ENCODE measurements around the gene SEMA4A.
A peak's percentile ranks its signal among the peaks of the same experiment; 100 is the strongest.
"Not testable (repeated sequence)": the region's sequence is repeated elsewhere in the genome, so short reads cannot be mapped to it uniquely, and the experiment has no call there.

Gene SEMA4A

DNA sequence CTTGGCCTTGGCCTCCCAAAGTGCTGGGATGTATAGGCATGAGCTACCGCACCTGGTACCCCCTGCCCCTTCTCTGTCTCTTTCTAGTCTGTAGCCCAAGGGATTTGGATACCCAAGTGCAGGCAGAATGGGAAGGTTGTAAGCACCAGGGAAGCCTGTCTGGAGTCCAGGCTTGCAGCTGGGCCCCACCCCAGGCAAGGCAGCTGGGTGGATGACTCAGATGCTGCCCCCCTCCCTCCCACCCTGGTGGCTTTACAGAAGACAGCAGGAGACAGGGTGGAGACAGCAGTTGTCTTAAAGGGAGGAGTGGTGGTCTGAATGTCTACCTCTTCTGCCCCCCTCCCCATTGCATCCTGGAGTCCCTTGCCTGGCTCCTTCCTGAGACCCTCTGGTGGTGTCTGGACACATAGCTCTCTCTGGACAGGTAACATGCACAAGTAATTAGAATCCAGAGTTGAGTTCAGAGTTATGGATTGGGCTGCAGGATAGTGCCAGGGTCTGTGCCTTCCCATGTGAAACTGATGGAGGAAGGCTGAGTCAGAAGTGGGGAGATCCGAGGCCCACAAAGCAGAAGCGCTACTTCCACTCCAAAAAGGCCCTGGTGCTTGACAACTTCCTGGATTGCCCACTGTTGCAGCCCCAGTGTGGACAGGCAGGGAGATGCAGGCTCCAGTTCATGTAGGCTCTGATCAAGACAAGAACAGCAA is 33.7 kb upstream of the SEMA4A start:
- no peak for DNase-seq (ENCODE audit: low read depth in 2 of 2)

DNA sequence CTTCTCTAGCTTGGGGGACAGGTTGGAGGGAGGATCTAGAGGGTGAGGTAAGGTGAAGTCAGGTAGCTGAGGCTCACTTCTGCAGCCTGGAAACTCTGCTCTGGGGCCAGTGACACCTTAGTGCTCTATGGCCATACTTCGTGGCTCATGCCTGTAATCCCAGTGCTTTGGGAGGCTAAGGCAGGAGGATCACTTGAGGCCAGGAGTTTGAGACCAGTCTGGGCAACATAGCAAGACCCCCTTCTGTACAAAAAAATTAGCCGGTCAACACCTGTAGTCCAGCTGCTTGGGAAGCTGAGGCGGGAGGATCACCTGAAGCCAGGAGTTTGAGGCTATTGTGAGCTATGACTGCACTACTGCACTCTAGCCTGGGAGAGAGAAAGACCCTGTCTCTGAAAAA is 33.1 kb upstream of the SEMA4A start:
- no peak for DNase-seq (ENCODE audit: low read depth in 2 of 2)

DNA sequence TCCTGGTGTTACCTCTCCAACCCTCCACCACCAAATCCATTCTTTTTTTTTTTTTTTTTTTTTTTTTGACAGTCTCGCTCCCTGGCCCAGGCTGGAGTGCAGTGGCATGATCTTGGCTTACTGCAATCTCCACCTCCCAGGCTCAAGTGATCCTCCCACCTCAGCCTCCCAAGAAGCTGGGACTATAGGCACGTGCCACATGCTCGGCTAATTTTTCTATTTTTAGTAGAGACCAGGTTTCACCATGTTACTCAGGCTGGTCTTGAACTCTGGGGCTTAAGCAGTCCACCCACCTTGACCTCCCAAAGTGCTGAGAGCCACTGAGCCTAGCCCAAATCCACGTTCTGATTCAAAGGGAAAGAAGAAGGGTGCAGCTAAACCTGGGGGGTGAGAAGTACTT is 32.4 kb upstream of the SEMA4A start:
- not testable (repeated sequence) for DNase-seq (ENCODE audit: low read depth in 2 of 2)

DNA sequence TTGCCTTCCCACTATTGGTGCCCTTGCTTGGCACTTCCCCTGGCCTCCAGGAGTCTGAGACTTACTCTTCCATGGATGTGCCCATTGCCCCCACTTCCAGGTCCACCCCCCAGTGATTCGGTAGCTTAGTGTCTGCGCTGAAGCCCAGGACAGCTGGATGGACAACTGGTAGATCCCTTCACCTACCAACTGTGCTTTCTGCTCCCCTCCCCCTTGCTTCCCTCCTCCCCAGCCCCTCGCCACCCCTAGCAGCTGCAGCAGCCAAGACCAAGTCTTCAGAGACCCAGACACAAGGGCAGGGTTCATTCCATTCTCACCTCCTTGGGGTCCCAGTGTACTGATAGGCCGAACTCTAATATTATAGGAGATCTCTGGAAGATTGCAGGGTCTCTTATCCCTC is 31.9 kb upstream of the SEMA4A start:
- DNase-seq (ENCODE audit: low read depth in 2 of 2) = no peak

DNA sequence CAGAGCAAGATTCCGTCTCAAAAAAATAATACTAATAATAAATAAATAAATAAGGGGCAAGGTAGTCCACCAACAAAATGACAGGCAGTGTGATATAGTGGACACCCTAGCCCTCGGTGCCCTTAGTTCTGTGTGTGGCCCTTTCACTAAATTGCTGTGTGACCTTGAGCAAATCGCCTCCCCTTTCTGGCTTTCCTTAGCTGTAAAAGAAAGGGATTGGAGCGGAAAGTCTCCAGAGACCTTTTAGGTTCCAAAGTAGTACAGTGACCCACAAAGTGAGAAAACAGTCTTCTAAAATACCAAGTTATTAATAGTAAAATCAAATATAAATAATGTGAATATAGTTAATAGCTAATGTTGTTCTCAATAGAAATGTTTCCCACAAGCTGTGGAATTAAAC is 31.3 kb upstream of the SEMA4A start:
- no peak for DNase-seq (ENCODE audit: low read depth in 2 of 2)

DNA sequence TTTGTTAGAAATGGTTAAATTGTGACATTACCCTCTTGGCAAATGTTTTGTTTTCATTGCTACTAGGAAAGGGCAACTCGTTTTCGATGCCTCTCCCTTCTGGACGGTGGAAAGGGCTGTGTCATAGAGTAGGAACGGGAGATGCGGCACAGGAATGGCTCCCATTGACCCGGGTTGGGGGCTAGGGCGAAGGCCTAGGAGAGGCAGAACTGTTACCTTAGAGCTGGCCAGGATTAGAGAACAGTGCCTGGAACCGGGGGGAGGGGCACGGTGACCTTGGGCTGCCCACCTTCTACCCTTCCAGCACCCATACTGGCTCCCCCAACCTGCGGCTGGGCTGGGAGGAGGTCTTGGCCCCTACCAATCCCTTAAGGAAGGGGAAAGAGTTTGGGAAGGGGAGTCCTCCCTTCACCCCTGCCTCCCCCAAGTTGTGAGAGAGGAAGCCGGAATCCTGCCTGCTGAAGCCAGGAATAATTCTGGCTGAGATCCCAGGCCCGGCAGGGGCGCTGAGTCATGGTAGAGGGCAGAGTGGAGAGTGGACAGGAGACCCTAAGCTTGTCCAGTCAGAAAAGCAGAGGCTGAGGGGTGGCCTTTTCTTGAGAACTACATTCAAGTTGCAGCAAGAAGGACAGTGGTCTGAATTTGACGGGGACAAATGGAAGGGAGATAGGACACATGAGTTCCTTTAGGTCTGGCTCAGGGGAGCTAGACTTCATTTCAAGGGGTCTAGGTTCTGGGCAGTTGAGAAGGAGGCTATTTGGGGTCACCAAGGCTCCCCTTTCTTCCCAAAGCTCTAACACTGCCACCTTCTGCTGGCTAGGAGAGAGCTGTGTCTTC is 30.6 kb upstream of the SEMA4A start:
- DNase-seq (ENCODE audit: low read depth in 2 of 2) = no peak

DNA sequence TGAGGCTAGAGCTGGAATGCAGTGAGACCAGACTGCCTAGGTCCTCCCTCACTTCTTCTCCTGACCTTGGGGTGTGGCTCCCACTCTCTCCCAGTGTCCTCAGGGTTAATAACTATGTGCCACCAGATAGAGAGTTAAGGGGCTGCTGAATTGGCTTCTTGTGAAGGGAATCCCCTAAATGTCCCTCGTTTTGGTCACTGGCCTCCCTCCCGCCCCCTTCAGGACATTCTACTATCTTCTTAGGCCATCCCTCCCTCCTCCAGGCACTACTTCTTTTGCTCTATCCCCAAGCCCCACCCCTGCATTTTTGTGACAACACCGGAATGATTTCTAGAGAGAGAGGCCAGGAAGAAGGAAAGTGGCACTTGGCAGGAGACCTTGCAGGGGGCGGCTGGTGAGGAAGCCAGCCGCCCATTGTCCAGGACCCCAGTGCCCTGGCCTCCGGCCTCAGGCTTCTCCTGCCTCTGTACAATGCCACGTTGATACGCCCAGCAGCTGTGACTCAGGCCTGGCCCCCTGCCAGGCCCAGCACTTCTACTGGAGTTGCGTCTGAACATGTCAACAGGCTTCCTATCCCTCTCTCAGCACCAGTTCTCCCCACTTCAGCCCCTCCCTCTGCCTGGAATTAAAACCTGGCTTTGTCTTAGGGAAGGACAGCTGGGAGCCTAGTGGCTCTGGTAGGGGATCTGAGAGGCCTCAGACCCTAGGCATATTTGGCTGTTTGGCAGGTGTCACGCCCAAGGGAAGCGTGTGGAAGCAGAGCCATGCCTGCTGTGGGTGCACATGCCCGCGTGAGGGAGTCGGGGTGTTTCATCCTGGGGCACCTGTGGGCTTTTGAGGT is 29.8 kb upstream of the SEMA4A start:
- peak in 1 of 2 donors; percentile 52 for DNase-seq (ENCODE audit: low read depth in 2 of 2)

DNA sequence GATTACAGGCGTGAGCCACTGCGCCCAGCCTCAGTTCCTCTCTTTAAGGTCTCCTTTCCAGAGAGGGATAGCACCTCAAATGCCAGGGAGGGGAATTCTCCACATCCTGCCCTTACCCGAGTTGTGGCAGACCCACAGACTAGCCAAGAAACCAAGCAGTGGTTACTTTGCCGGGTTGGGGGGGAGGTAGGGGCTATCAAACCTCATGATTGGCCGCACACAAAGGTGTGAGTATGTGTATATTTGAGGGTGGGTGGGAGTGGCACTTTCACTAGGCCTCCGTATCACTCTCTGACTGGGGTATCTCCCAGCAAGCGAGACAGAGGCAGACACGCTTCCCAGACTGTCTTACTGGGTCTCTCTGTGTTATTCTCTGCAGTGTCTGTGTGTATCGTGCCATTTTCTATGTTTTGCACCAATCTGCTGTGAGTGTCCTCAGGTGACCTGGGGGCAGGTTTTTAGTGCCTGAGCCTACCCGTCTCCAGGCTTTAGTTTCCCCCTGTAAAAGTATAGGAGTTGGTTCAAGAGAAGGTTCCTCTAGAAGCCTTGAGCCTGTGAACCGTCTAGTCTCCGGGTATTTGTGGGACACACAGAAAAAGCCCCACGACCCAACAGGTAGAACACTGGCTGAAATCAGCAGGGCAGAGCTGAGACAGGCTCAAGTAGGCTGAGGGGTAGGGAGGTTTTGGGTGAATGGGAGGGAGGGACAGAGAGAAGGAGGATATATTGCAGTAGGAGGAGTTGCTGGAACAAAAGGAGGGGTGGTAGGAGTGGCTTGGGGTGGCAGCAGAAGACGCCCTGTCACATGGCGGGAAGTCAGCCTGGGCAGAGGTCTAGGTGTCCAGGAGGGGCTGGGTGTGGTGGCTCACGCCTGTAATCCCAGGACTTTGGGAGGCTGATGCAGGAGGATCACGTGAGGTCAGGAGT is 28.6 kb upstream of the SEMA4A start:
- DNase-seq (ENCODE audit: low read depth in 2 of 2) = no peak

DNA sequence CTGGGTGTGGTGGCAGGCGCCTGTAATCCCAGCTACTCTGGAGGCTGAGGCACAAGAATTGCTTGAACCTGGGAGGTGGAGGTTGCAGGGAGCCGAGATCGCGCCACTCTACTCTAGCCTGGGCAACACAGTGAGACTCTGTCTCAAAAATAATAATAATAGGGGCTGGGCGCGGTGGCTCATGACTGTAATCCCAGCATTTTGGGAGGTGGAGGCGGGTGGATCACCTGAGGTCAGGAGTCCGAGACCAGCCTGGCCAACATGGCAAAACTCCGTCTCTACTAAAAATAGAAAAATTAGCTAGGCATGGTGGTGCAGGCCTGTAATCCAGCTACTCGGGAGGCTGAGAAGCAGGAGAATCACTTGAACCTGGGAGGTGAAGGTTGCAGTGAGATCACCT is 27.8 kb upstream of the SEMA4A start:
- not testable (repeated sequence) for DNase-seq (ENCODE audit: low read depth in 2 of 2)

DNA sequence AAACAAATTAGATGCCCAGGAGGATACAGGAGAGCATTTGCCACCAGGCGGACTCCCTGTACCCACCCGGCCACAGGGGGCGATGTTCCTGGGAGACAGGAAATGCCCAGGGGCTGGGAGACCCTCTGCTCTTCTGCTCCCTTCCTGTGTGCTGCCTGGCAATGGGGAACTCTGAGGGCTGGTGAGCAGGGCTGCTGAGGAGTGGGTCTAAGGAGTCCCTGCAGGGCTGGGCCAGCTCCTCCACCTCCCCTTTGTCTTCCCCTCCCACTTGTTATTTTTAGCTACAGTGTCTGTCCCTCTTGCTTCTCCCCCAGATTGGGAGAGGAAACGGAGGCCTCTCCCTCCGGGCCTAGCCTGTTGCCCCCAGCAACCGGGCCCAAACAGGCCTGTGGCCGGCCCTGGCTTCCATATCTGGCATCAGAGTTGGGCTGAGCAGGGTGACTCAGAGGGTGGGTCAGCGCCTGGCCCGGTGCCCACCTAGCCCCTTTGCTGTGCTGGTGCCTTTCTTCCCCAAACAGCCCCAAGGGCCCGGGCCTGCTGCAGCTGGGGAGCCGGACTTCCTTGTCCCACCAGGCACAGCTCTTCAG is 27.2 kb upstream of the SEMA4A start:
- DNase-seq (ENCODE audit: low read depth in 2 of 2) = peak; percentile 64 to 67

DNA sequence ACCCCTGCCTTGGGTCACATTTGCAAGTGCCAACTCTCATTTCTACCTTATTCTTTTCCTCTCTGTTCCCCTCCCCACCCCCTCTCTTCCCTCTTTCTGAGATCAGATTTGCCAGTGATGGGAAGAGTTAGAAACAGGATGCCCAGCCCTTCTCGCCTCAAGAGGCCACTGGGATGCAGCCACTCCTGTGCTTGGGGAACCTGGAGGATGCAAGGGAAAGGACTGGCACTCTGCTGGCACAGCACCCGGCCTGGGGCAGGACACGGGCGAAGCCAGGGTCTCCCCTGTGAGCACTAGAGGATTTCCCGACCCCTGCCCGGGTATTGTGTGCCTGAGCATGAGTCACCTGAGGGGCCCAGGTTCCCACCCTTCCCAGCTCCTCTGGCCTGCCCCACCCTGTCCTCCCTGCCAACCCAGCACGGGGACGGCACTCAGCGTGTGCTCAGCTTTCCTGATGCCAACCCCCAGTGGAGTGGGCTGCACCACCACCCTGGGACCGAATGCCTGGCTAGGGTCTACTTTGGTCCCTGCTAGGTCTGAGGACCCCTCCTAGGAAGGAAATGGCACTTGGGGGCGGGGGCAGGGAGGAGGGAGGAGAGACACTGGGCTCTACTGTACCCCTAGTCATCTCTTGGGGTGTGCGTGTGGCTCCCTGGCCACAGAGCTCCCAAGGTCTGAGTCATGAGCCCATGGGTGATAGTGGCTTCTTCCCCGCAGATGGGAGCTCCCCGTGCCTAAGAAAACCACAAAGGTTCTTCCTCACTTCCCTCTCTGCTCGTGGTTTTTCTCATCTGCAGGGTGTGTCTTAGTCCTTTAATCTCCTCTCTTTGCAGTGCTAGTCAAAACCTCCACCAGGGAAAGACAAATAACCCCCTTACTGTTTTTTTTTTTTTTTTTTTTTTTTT is 26.5 kb upstream of the SEMA4A start:
- DNase-seq (ENCODE audit: low read depth in 2 of 2) = peak; percentile 75 to 78

DNA sequence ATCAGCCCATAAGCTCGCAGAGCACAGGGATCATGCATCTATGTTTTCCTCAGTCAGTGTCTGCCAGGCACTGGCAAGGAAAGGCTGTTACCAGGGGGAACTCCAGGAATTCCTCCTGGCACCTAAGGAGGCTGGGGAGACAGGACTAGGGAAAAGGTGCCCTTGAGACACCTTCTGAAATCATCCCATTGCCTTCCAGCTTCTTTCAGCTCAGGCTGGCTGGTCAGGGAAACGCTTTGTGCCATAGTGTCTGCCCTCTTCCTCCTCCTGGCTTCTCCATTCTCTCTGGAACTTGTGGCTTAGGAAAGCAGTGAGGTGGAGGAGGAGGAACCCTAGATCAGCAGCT is 25.1 kb upstream of the SEMA4A start:
- no peak for DNase-seq (ENCODE audit: low read depth in 2 of 2)

DNA sequence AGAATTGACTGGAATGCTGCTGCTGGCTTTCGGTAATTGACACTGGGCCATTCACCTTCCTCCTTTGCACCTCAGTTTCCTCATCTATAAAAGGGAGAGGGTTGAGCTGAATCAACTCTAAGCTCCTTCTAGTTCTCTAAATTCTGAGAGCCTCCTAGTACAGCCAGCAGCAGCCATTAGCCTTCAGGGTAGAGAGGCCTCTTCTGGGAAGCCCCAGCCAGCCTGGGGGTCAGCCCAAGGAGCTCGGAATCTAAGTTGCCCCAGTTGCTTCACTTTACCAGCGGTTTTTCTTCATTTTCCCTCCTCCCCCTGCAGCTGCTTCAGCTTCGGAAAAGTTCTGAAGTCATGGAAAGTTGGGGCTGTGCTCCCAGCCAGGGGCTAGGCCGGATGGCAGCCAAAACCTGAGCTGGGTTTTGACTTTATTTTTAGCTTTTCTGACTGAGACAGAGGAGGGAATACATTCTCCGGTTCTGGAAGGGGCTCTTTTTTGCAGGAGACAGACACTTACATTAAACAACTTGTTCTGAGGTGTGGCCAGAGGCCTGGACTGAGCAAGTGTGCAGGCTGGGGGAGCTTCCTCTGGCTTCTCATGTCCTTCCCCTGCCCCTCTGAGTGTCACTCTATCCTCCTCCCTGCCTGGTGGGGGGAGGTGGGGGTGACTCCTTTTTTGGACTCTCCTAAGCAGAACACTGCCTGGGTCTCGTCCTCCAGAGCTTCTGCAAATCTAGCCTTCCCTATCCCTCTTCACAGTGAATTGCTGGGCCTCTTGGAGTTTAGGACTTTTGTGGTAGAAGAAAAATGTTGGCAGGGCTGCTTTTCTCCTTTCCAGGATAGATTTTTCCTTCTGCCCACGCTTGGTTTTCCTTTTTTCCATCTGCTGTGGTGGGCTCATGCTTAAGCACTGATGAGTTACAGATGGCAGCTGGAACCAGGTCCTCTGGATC is 24.5 kb upstream of the SEMA4A start:
- no peak for DNase-seq (ENCODE audit: low read depth in 2 of 2)

DNA sequence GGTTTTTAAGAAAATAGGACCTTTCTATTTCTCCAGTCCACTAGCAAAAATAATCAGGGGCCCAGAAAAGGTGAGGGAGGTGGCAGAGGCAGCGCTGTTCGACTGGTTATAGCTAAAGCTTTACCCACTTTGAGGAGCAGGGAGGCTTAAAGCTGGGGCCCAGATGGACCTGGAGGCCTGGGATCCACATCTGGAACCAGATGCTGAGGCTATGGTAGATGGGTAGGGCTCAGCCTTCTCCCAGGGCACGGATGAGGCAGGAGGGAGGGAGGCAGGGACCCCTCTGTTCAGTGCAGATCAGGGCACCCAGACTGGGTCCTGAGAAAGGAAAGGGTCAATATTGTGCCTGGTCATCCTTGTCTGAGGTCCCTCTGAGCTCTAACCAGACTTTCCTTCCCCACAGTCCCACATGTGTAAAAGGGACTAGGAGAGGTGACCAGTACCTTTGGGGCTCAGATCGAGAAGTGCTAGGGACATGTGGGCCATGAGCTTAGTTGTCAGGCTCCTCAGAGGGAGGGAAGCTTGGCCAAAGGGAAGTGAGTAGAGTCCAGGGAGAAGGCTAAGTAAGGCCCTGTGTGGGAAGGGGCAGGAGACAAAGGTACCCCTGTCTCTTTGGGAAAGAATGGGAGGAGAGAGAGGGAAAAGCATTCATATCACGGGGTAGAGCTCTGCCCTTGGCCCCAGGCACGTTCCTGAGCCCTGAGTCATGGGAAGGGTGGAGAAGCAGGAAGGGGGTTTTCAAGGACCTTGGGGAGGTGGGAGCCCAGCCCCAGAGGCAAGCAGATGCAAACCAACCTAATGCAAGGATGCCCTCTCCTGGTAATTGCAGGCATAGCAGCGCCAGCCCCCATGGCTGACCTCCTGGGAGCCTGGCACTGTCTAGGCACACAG is 23.5 kb upstream of the SEMA4A start:
- peak in 1 of 2 donors; percentile 78 for DNase-seq (ENCODE audit: low read depth in 2 of 2)

DNA sequence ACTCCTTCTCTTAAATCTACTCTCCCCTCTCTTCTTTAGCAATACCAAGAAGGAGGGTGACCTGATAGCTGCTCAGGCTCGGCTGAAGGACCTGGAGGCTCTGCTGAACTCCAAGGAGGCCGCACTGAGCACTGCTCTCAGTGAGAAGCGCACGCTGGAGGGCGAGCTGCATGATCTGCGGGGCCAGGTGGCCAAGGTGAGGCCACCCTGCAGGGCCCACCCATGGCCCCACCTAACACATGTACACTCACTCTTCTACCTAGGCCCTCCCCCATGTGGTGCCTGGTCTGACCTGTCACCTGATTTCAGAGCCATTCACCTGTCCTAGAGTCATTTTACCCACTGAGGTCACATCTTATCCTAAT is 22.8 kb upstream of the SEMA4A start:
- DNase-seq (ENCODE audit: low read depth in 2 of 2) = no peak

DNA sequence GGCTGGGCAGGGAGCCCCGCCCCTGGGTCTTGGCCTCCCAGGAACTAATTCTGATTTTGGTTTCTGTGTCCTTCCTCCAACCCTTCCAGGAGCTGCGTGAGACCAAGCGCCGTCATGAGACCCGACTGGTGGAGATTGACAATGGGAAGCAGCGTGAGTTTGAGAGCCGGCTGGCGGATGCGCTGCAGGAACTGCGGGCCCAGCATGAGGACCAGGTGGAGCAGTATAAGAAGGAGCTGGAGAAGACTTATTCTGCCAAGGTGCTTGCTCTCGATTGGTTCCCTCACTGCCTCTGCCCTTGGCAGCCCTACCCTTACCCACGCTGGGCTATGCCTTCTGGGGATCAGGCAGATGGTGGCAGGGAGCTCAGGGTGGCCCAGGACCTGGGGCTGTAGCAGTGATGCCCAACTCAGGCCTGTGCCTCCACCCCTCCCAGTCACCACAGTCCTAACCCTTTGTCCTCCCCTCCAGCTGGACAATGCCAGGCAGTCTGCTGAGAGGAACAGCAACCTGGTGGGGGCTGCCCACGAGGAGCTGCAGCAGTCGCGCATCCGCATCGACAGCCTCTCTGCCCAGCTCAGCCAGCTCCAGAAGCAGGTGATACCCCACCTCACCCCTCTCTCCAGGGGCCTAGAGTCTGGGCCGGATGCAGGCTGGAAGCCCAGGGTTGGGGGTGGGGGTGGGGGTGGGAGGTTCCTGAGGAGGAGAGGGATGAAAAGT is 18.5 kb upstream of the SEMA4A start:
- DNase-seq (ENCODE audit: low read depth in 2 of 2) = no peak

Measured in stimulated activated CD8-positive, alpha-beta memory T cell treated with anti-CD3 and anti-CD28 coated beads, Interleukin-2, amount 100 ng/mL, for 48 hours (primary cell).